Measurements from ENCODE around the gene IGFBP2. TPM values are rescaled to one million over a fixed set of nuclear protein-coding genes. Genes with fewer than 3 reads are reported as not detected.

IGFBP2 gene
- total and polyA plus RNA-seq, 2 of the 4 experiments (the other 2 are of a cell fraction): 33.5 to 236 TPM

GRCh38 chr2:216698895-216699294, 65.7 kb downstream of the IGFBP2 start:
- H3K4ac ChIP-seq (ENCODE audit: low read depth, low read length): peak overlapping the region; percentile 94
- peaks cover 5 to 19% of the 10 kb centered on the region in 2 experiments; a peak in 2 of 4 replicates for H3K79me1 ChIP-seq (ENCODE audit: low read depth in 1 of 2, low read length in 2 of 2)
- TF ChIP-seq NFE2L2 (IDR thresholded peaks at IDR 0.05; ENCODE audit: low read depth, low read length) (no peak), RCOR1 (IDR thresholded peaks at IDR 0.05; ENCODE audit: insufficient replicate concordance, low read length) (no peak), MAZ (IDR thresholded peaks at IDR 0.05; ENCODE audit: borderline replicate concordance, low read depth, low read length) (no peak), RAD21 (IDR thresholded peaks at IDR 0.05; ENCODE audit: low read length) (peak; percentile 90), CTCF (conservative IDR thresholded peaks at IDR 0.05; ENCODE audit: low read depth, low read length) (peak; percentile 81), RFX5 (IDR thresholded peaks at IDR 0.05; ENCODE audit: low read depth, low read length) (no peak), FOS (IDR thresholded peaks at IDR 0.05; ENCODE audit: low read depth, low read length) (no peak), POLR2A (IDR thresholded peaks at IDR 0.05; ENCODE audit: low read depth, low read length) (no peak), CEBPB (IDR thresholded peaks at IDR 0.05; ENCODE audit: low read depth, low read length) (peak; percentile 74), SMC3 (IDR thresholded peaks at IDR 0.05; ENCODE audit: low read depth, low read length) (peak; percentile 85)
- H2BK20ac ChIP-seq (ENCODE audit: low read depth, low read length): peak overlapping the region; percentile 97
- CTCF ChIA-PET: interaction anchor here (0.6 to 2.2 kb wide), 20 partner anchors 42 to 1014 kb away, joined by 3 to 12 read pairs (median 4); no protein-coding TSS in a partner anchor
- H3K18ac ChIP-seq (ENCODE audit: low read depth, low read length): peak overlapping the region; percentile 93
- no peaks in the 10 kb centered on the region for H3K27me3 ChIP-seq (ENCODE audit: control insufficient read depth, insufficient read depth, low read length)
- POLR2A ChIA-PET (ENCODE audit: unreplicated experiment): no interaction called here
- H3K4me2 ChIP-seq (ENCODE audit: low read depth, low read length): no peak overlapping the region
- H3K56ac ChIP-seq (ENCODE audit: extremely low read depth, insufficient read depth, low read length): peak overlapping the region; percentile 76
- peak overlapping the region; percentile 53 for H2BK5ac ChIP-seq (ENCODE audit: low read depth, low read length, poor library complexity, severe bottlenecking)
- H4K5ac ChIP-seq (ENCODE audit: low read depth, low read length): peak overlapping the region; percentile 88
- H3K14ac ChIP-seq (replicated peaks; ENCODE audit: low read depth, low read length): peak overlapping the region; percentile 91
- H3K27ac ChIP-seq (ENCODE audit: insufficient read depth, low read length): peak overlapping the region; percentile 68
- no TSS peak for BruUV-seq (replicated peaks)
- DNase-seq: peak; percentile 84
- peak overlapping the region; percentile 91 for H2AK9ac ChIP-seq (replicated peaks; ENCODE audit: low read depth, low read length, poor library complexity)
- H3K36me3 ChIP-seq (ENCODE audit: control insufficient read depth, insufficient read depth, low read length): peaks cover 6% of the 10 kb centered on the region
- peak overlapping the region; percentile 68 for H3K9ac ChIP-seq (ENCODE audit: low read depth, low read length)
- ATAC-seq (ENCODE audit: low read depth): peak; percentile 43
- intact Hi-C loops (cut with micrococcal nuclease): loop anchor here (1.0 to 10.0 kb wide), 10 partner anchors 76 to 1058 kb away; no protein-coding TSS in a partner anchor
- in situ Hi-C loops (cut with MboI; ENCODE audit: low sequenced_read_pairs): loop anchor here (10.0 kb wide), 3 partner anchors 356 to 586 kb away; no protein-coding TSS in a partner anchor
- H3K4me3 ChIP-seq (ENCODE audit: insufficient read depth, low read depth, low read length): no peak overlapping the region
- peaks cover 28% of the 10 kb centered on the region for H3K4me1 ChIP-seq (ENCODE audit: control insufficient read depth, insufficient read depth, low read length)
- H2AFZ ChIP-seq (replicated peaks; ENCODE audit: low read length, poor library complexity): peak overlapping the region; percentile 81
- H4K91ac ChIP-seq (ENCODE audit: insufficient read depth, low read depth, low read length): peak overlapping the region; percentile 99
- peak overlapping the region; percentile 44; the same call in 1 of the 2 replicates for H3K23ac ChIP-seq (ENCODE audit: low read depth, low read length)
- H2AK5ac ChIP-seq (ENCODE audit: low read depth, low read length): peak overlapping the region; percentile 95
- peak overlapping the region; percentile 97 for H2BK120ac ChIP-seq (ENCODE audit: low read depth, low read length)
- H3K9me1 ChIP-seq (ENCODE audit: insufficient read depth, low read length): peaks cover 6% of the 10 kb centered on the region; the same call in 1 of the 2 replicates
- dilution Hi-C loops (cut with HindIII; ENCODE audit: low sequenced_read_pairs, unreplicated experiment): loop anchor here (25.0 kb wide), 2 partner anchors 463 to 813 kb away; no protein-coding TSS in a partner anchor
- peak overlapping the region; percentile 62 to 96 for H4K8ac ChIP-seq (ENCODE audit: low read depth in 2 of 2, low read length in 2 of 2)
- WGBS, 2 experiments (ENCODE audit: extremely low coverage in 2 of 2, insufficient read length in 1 of 2): no CpG with 5 or more reads among the region's 5 CpGs
- H2BK15ac ChIP-seq (ENCODE audit: low read depth, low read length): peak overlapping the region; percentile 86; the same call in 2 of the 3 replicates
- H4K20me1 ChIP-seq (ENCODE audit: insufficient read depth, low read length): peaks cover 14% of the 10 kb centered on the region
- H3K9me3 ChIP-seq (ENCODE audit: control insufficient read depth, insufficient read depth, low read length): no peaks in the 10 kb centered on the region
